Gastroesophageal sphincter (tissue), 4 donors: ENCODE data around the gene FOLR3. TPM values are rescaled to one million over a fixed set of nuclear protein-coding genes. Genes with fewer than 3 reads are reported as not detected.

Experiments used
- ATAC-seq: fragments of 150-250 bp; one replicate; pipeline ENCODE4 v1.9.1; 2016; ENCODE audit warnings: mild to moderate bottlenecking, moderate library complexity
- H3K27ac ChIP-seq, 4 donors: fragments of 200-600 bp; sonication (generic) in 3 of 4; 1 replicate in 3 of 4; 2 replicates in 1 of 4; pipeline ENCODE4 v1.5.1; 2016 to 2019
- H3K27me3 ChIP-seq: fragments of 200-600 bp; sonication (generic); one replicate; pipeline ENCODE4 v1.5.1; 2019
- H3K36me3 ChIP-seq, 2 donors: fragments of 200-600 bp; sonication (generic); one replicate each; pipeline ENCODE4 v1.5.1; 2019; ENCODE audit warnings: control low read depth in 1 of 2
- H3K4me1 ChIP-seq, 3 donors: fragments of 200-600 bp; sonication (generic); 1 replicate in 2 of 3; 2 replicates in 1 of 3; pipeline ENCODE4 v1.5.1; 2016 to 2019; ENCODE audit warnings: control low read depth in 2 of 3
- H3K4me3 ChIP-seq, 2 donors: fragments of 200-600 bp; sonication (generic); one replicate each; pipeline ENCODE4 v1.5.1; 2019; ENCODE audit warnings: mild to moderate bottlenecking in 1 of 2, moderate library complexity in 1 of 2
- H3K9me3 ChIP-seq, 3 donors: fragments of 200-600 bp; sonication (generic); one replicate each; pipeline ENCODE4 v1.5.1; 2017 to 2019; ENCODE audit warnings: control low read depth in 2 of 3
- EP300 ChIP-seq: sonication (generic); formaldehyde crosslinking; IDR thresholded peaks from one replicate; pipeline ENCODE4 v1.6.1; 2017; ENCODE audit warnings: antibody characterized with exemption, mild to moderate bottlenecking
- POLR2A ChIP-seq, 2 donors: fragments of 450-650 bp; IDR thresholded peaks; one replicate each; pipeline ENCODE4 v1.6.1; 2017; ENCODE audit warnings: antibody characterized with exemption in 2 of 2, mild to moderate bottlenecking in 2 of 2, moderate library complexity in 1 of 2
- WGBS, 2 donors: methylation state at CpG; one replicate each; pipeline ENCODE4 v1.1.5; 2018; ENCODE audit warnings: low coverage in 1 of 2; 5-methylcytosine and 5-hydroxymethylcytosine counted together
- total RNA-seq, 4 donors: library from RNA; depleted of rRNA; stranded (reverse); fragments of >200 nt; gene quantifications; one replicate each; pipeline ENCODE4 v1.1.0, GENCODE V29; 2016
- TF ChIP-seq, protein P1 (sequence below), 4 experiments: fragments of 200-600 bp in 2 of 4; fragments of 450-650 bp in 2 of 4; sonication (generic) in 1 of 4; IDR thresholded peaks; one replicate each; pipeline ENCODE4 v1.5.1; 2017 to 2019; ENCODE audit warnings: antibody characterized with exemption in 4 of 4, mild to moderate bottlenecking in 2 of 4, moderate library complexity in 2 of 4

The FOLR3 gene
- total RNA-seq, 4 donors from 2014 or later = 0.96 TPM; not detected in 3

DNA sequence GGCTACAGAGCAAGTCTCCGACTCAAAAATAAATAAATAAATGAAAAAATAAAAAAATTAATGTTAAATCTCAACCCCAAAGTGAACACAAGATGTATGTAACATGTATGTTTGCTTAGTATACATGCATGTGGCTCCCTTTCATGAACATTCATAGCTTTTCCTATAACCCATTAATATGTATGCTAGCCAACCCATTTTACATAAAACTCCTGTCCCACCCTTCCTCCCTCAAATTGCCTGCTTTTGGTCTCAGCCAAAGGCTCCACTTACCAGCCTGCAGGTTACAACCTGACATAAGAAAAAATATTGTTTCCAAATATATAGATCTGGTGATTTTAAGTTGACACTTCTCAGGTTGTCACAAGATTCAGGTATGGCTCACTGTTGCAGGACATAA, 52.7 kb downstream of the FOLR3 start:
- no peaks in the 10 kb centered on the region for H3K36me3 ChIP-seq
- TF ChIP-seq EP300 (no peak), POLR2A (IDR thresholded peaks at IDR 0.05) (no peak)
- TF ChIP-seq, protein P1, sequence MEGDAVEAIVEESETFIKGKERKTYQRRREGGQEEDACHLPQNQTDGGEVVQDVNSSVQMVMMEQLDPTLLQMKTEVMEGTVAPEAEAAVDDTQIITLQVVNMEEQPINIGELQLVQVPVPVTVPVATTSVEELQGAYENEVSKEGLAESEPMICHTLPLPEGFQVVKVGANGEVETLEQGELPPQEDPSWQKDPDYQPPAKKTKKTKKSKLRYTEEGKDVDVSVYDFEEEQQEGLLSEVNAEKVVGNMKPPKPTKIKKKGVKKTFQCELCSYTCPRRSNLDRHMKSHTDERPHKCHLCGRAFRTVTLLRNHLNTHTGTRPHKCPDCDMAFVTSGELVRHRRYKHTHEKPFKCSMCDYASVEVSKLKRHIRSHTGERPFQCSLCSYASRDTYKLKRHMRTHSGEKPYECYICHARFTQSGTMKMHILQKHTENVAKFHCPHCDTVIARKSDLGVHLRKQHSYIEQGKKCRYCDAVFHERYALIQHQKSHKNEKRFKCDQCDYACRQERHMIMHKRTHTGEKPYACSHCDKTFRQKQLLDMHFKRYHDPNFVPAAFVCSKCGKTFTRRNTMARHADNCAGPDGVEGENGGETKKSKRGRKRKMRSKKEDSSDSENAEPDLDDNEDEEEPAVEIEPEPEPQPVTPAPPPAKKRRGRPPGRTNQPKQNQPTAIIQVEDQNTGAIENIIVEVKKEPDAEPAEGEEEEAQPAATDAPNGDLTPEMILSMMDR (IDR thresholded peaks at IDR 0.05) = no peak
- 80% methylated on average over 1 of the region's 1 CpG for WGBS, 2 donors
- H3K4me1 ChIP-seq = peaks cover 0 to 8% (median 0%) of the 10 kb centered on the region in 3 donors
- no peaks in the 10 kb centered on the region for H3K27me3 ChIP-seq
- H3K4me3 ChIP-seq = no peak overlapping the region
- H3K27ac ChIP-seq = no peak overlapping the region
- H3K9me3 ChIP-seq = no peaks in the 10 kb centered on the region
- ATAC-seq = no peak

Other genes with a start within 250 kb of the FOLR3 start
- 10 to 100 TPM in 1 of 4 donors, 1 to 10 TPM in 3; 4.7 to 27.7 (median 7.7) TPM for gene XNDC1N, start 207.1 kb upstream of the FOLR3 start, total RNA-seq
- 10 to 100 TPM; 13.1 to 25.8 (median 21.5) TPM for gene RNF121, start 206.7 kb upstream of the FOLR3 start, total RNA-seq
- gene IL18BP, start 136.8 kb upstream of the FOLR3 start, total RNA-seq = 1 to 10 TPM; 2.5 to 8.9 (median 6.7) TPM
- gene NUMA1, start 55.2 kb upstream of the FOLR3 start, total RNA-seq = 100 to 1,000 TPM; 235 to 370 (median 290) TPM
- 10 to 100 TPM in 2 of 4 donors, 1 to 10 TPM in 2; 6.4 to 18.4 (median 10.7) TPM for gene LRRC51, start 54.9 kb upstream of the FOLR3 start, total RNA-seq
- 100 to 1,000 TPM in 1 of 4 donors, 10 to 100 TPM in 3; 87.1 to 103 (median 98.2) TPM for gene LAMTOR1, start 32.4 kb upstream of the FOLR3 start, total RNA-seq
- not detected for gene TOMT, start 29.8 kb upstream of the FOLR3 start, total RNA-seq
- gene ANAPC15, start 23.0 kb upstream of the FOLR3 start, total RNA-seq = 10 to 100 TPM; 37.0 to 55.6 (median 39.1) TPM
- 10 to 100 TPM in 1 of 4 donors, under 1 TPM in 1, not detected in 2; 0.81 to 23.7 TPM for gene FOLR1, start 56.4 kb downstream of the FOLR3 start, total RNA-seq
- gene FOLR2, start 81.1 kb downstream of the FOLR3 start, total RNA-seq = 10 to 100 TPM in 3 of 4 donors, 1 to 10 TPM in 1; 7.3 to 70.3 (median 33.9) TPM
- 100 to 1,000 TPM in 2 of 4 donors, 10 to 100 TPM in 2; 65.8 to 134 (median 92.4) TPM for gene INPPL1, start 89.0 kb downstream of the FOLR3 start, total RNA-seq
- 1 to 10 TPM in 1 of 4 donors, under 1 TPM in 2, not detected in 1; 0.37 to 3.2 (median 0.89) TPM for gene PHOX2A, start 108.5 kb downstream of the FOLR3 start, total RNA-seq